Kidney tubule cell (primary cell): Measurements from ENCODE around the gene ACTG1.

Source experiments
- DNase-seq: peaks from one replicate; pipeline ENCODE4 v3.0.0-alpha.2; 2018; ENCODE audit warnings: low spot score

The ACTG1 gene

GRCh38 chr17:81517339-81518112 is 4.9 kb upstream of the ACTG1 start:
- DNase-seq = peak; percentile 45

GRCh38 chr17:81517009-81517338 is 4.4 kb upstream of the ACTG1 start:
- DNase-seq = no peak

GRCh38 chr17:81516439-81516838 is 3.8 kb upstream of the ACTG1 start:
- DNase-seq = no peak

- DNase-seq = no peak
Observed at GRCh38 chr17:81515530-81516041, 3.0 kb upstream of the ACTG1 start.

GRCh38 chr17:81514739-81515529 is 2.3 kb upstream of the ACTG1 start:
- peak; percentile 91 for DNase-seq

GRCh38 chr17:81514489-81514738 is 1.8 kb upstream of the ACTG1 start:
- DNase-seq = no peak

GRCh38 chr17:81513753-81514488 is 1.3 kb upstream of the ACTG1 start:
- DNase-seq = peak; percentile 79

- peak; percentile 71 for DNase-seq
Observed at GRCh38 chr17:81513372-81513752, 763 bp upstream of the ACTG1 start.

GRCh38 chr17:81511804-81512561 is 616 bp downstream of the ACTG1 start:
- peak; percentile 58 for DNase-seq

- DNase-seq = no peak
Observed at GRCh38 chr17:81511554-81511803, 1.1 kb downstream of the ACTG1 start.

GRCh38 chr17:81510785-81511553 is 1.6 kb downstream of the ACTG1 start:
- peak; percentile 59 for DNase-seq

GRCh38 chr17:81509972-81510784 is 2.4 kb downstream of the ACTG1 start:
- DNase-seq = peak; percentile 29

GRCh38 chr17:81509207-81509971 is 3.2 kb downstream of the ACTG1 start:
- peak; percentile 29 for DNase-seq

GRCh38 chr17:81508639-81509206 is 3.9 kb downstream of the ACTG1 start:
- DNase-seq = peak; percentile 75

GRCh38 chr17:81503619-81504018 is 9.0 kb downstream of the ACTG1 start:
- DNase-seq = no peak

- DNase-seq = no peak
Observed at GRCh38 chr17:81502471-81503017, 10.1 kb downstream of the ACTG1 start.

- no peak for DNase-seq
Observed at GRCh38 chr17:81500047-81500446, 12.6 kb downstream of the ACTG1 start.

- no peak for DNase-seq
Observed at GRCh38 chr17:81499601-81499970, 13.0 kb downstream of the ACTG1 start.

- DNase-seq = no peak
Observed at GRCh38 chr17:81498953-81499600, 13.5 kb downstream of the ACTG1 start.
